CD14-positive monocyte (primary cell): ENCODE measurements around the gene TSPAN18. TPM values are rescaled to one million over a fixed set of nuclear protein-coding genes. Genes with fewer than 3 reads are reported as not detected.

Source experiments
- DNase-seq, 3 donors: peaks; one replicate each; pipeline ENCODE4 v3.0.0-alpha.2; 2011 to 2022
- H2AFZ ChIP-seq: 2 replicates; pipeline ENCODE4 v1.6.0; 2012; ENCODE audit warnings: mild to moderate bottlenecking, low read depth, low read length, inconsistent platforms; ENCODE audit not compliant: insufficient read depth, poor library complexity, severe bottlenecking
- H3K27ac ChIP-seq, 2 donors: 1 replicate in 1 of 2; 2 replicates in 1 of 2; pipeline ENCODE4 v1.5.1; 2012 to 2013; ENCODE audit warnings: low read length in 2 of 2, control low read depth in 1 of 2, inconsistent platforms in 1 of 2, low read depth in 1 of 2, mild to moderate bottlenecking in 1 of 2
- H3K27me3 ChIP-seq, 2 donors: one replicate each; pipeline versions ENCODE4 v1.6.0 to v1.6.1; 2011 to 2013; ENCODE audit warnings: low read length in 2 of 2; ENCODE audit not compliant: control insufficient read depth in 2 of 2, insufficient read depth in 2 of 2
- H3K36me3 ChIP-seq, 2 donors: replicated peaks in 1 of 2; 1 replicate in 1 of 2; 2 replicates in 1 of 2; pipeline versions ENCODE4 v1.5.1 to v1.6.1; 2012 to 2013; ENCODE audit warnings: low read length in 2 of 2, control low read depth in 1 of 2, inconsistent platforms in 1 of 2, mild to moderate bottlenecking in 1 of 2; ENCODE audit not compliant: insufficient read depth in 2 of 2, control insufficient read depth in 1 of 2
- H3K4me1 ChIP-seq, 2 donors: 1 replicate in 1 of 2; 2 replicates in 1 of 2; pipeline versions ENCODE4 v1.5.1 to v1.6.1; 2012 to 2013; ENCODE audit warnings: low read length in 2 of 2, control low read depth in 1 of 2, inconsistent platforms in 1 of 2, mild to moderate bottlenecking in 1 of 2, moderate library complexity in 1 of 2; ENCODE audit not compliant: insufficient read depth in 2 of 2, control insufficient read depth in 1 of 2
- H3K4me2 ChIP-seq: replicated peaks from 2 replicates; pipeline ENCODE3; 2012; ENCODE audit warnings: low read length, moderate library complexity, mild to moderate bottlenecking; ENCODE audit not compliant: poor library complexity, severe bottlenecking; ENCODE audit errors: extremely low read depth
- H3K4me3 ChIP-seq, 3 experiments: fragments of 200-600 bp in 1 of 3; sonication (generic) in 1 of 3; replicated peaks in 1 of 3; 1 replicate in 2 of 3; 2 replicates in 1 of 3; pipeline ENCODE4 v1.5.1; 2011 to 2013; ENCODE audit warnings: low read length in 3 of 3, mild to moderate bottlenecking in 3 of 3, control low read depth in 2 of 3, low read depth in 2 of 3, inconsistent platforms in 1 of 3, moderate library complexity in 1 of 3
- H3K79me2 ChIP-seq: 2 replicates; pipeline ENCODE4 v1.6.0; 2012; ENCODE audit warnings: mild to moderate bottlenecking, control low read depth, inconsistent platforms, low read length, moderate library complexity; ENCODE audit not compliant: insufficient read depth
- H3K9ac ChIP-seq: 2 replicates; pipeline ENCODE4 v1.6.0; 2017; ENCODE audit warnings: low read length, mild to moderate bottlenecking; ENCODE audit not compliant: insufficient read depth, poor library complexity, severe bottlenecking
- H3K9me3 ChIP-seq, 2 donors: replicated peaks in 1 of 2; 1 replicate in 1 of 2; 2 replicates in 1 of 2; pipeline versions ENCODE4 v1.5.1 to v1.6.1; 2012 to 2013; ENCODE audit warnings: low read length in 2 of 2, control low read depth in 1 of 2; ENCODE audit not compliant: control insufficient read depth in 1 of 2, insufficient read depth in 1 of 2
- H4K20me1 ChIP-seq: 2 replicates; pipeline ENCODE4 v1.6.0; 2012; ENCODE audit warnings: mild to moderate bottlenecking, low read length, control low read depth, moderate library complexity; ENCODE audit not compliant: insufficient read depth
- H3K27ac Mint-ChIP-seq, 7 donors: one replicate each; pipeline ENCODE4 v1.8.0; 2020; ENCODE audit warnings: mild to moderate bottlenecking in 7 of 7, mixed read lengths in 7 of 7, moderate library complexity in 6 of 7, inconsistent platforms in 2 of 7
- H3K27me3 Mint-ChIP-seq, 3 donors: one replicate each; pipeline ENCODE4 v1.8.0; 2021 to 2022; ENCODE audit warnings: low read depth in 3 of 3, mild to moderate bottlenecking in 3 of 3, mixed read lengths in 3 of 3, moderate library complexity in 3 of 3, inconsistent platforms in 1 of 3
- H3K36me3 Mint-ChIP-seq, 2 donors: one replicate each; pipeline ENCODE4 v1.8.0; 2020; ENCODE audit warnings: mixed read lengths in 2 of 2, inconsistent platforms in 1 of 2, mild to moderate bottlenecking in 1 of 2
- H3K4me1 Mint-ChIP-seq: one replicate; pipeline ENCODE4 v1.8.0; 2020; ENCODE audit warnings: mild to moderate bottlenecking, mixed read lengths
- H3K4me3 Mint-ChIP-seq, 2 donors: one replicate each; pipeline ENCODE4 v1.8.0; 2020; ENCODE audit warnings: mild to moderate bottlenecking in 2 of 2, mixed read lengths in 2 of 2, moderate library complexity in 1 of 2
- H3K9me3 Mint-ChIP-seq, 7 donors: one replicate each; pipeline ENCODE4 v1.8.0; 2020 to 2022; ENCODE audit warnings: mixed read lengths in 7 of 7, mild to moderate bottlenecking in 6 of 7, moderate library complexity in 6 of 7, inconsistent platforms in 2 of 7
- CTCF ChIP-seq: fragments of 200-600 bp; IDR thresholded peaks from one replicate; pipeline ENCODE4 v1.8.0; 2022; ENCODE audit warnings: antibody characterized with exemption, mild to moderate bottlenecking
- WGBS: methylation state at CpG from one replicate; pipeline ENCODE4 v1.1.5; 2013; ENCODE audit warnings: missing lambda C conversion rate; ENCODE audit not compliant: insufficient coverage; 5-methylcytosine and 5-hydroxymethylcytosine counted together
- intact Hi-C, 2 donors: fragments of 100-400 bp; cut with micrococcal nuclease; formaldehyde crosslinking; loops; one replicate each; pipeline versions ENCODE4 v1.15.0 to v1.15.1; 2023
- polyA plus RNA-seq, 3 donors: library from polyadenylated mRNA; depleted of rRNA in 1 of 3; unstranded in 2 of 3; stranded (reverse) in 1 of 3; fragments of 300-500 nt in 2 of 3; fragments of >200 nt in 1 of 3; fragmentation: Illumina TruSeq in 2 of 3; gene quantifications; 1 replicate in 2 of 3; 2 replicates in 1 of 3; pipeline ENCODE4 v1.2.3, GENCODE V29; 2012 to 2021

Gene TSPAN18
- polyA plus RNA-seq, 3 donors, result not detected

GRCh38 chr11:44781655-44782054, 54.9 kb downstream of the TSPAN18 start:
- Histone ChIP-seq H3K79me2 (no peaks in the 10 kb centered on the region), H3K36me3 (no peaks in the 10 kb centered on the region), H3K4me3 (no peak overlapping the region), H3K9me3 (peaks cover 0 to 7% of the 10 kb centered on the region in 2 donors), H2AFZ (no peak overlapping the region), H3K9ac (no peak overlapping the region), H3K4me2 (no peak overlapping the region), H3K27ac (no peak overlapping the region), H3K4me1 (no peaks in the 10 kb centered on the region), H4K20me1 (no peaks in the 10 kb centered on the region), H3K27me3 (no peaks in the 10 kb centered on the region)
- no peaks in the 10 kb centered on the region for H3K36me3 Mint-ChIP-seq
- no peak for TF ChIP-seq CTCF
- no peak overlapping the region for H3K4me3 Mint-ChIP-seq
- intact Hi-C loops, result no loop called here
- peaks cover 3 to 17% (median 10%) of the 10 kb centered on the region in 7 donors for H3K9me3 Mint-ChIP-seq
- H3K4me1 Mint-ChIP-seq, result peaks cover 5% of the 10 kb centered on the region
- peak overlapping the region in 1 of 7 donors; percentile 36 for H3K27ac Mint-ChIP-seq
- H3K27me3 Mint-ChIP-seq, result peaks cover 3 to 10% (median 9%) of the 10 kb centered on the region in 3 donors
- no peak for DNase-seq
- WGBS, result 100% methylated on average over 1 of the region's 2 CpGs

GRCh38 chr11:44782478-44782877, 55.7 kb downstream of the TSPAN18 start:
- no peaks in the 10 kb centered on the region for H3K36me3 Mint-ChIP-seq
- Histone ChIP-seq H2AFZ (no peak overlapping the region), H3K4me1 (no peaks in the 10 kb centered on the region), H3K9ac (no peak overlapping the region), H3K27ac (no peak overlapping the region), H4K20me1 (no peaks in the 10 kb centered on the region), H3K9me3 (peaks cover 0 to 7% of the 10 kb centered on the region in 2 donors), H3K4me3 (no peak overlapping the region), H3K4me2 (no peak overlapping the region), H3K79me2 (no peaks in the 10 kb centered on the region), H3K36me3 (no peaks in the 10 kb centered on the region), H3K27me3 (no peaks in the 10 kb centered on the region)
- H3K27me3 Mint-ChIP-seq, result peaks cover 3 to 10% (median 10%) of the 10 kb centered on the region in 3 donors
- no peak overlapping the region for H3K4me3 Mint-ChIP-seq
- H3K4me1 Mint-ChIP-seq, result peaks cover 5% of the 10 kb centered on the region
- H3K9me3 Mint-ChIP-seq, result peaks cover 3 to 17% (median 10%) of the 10 kb centered on the region in 7 donors
- no CpG with 5 or more reads among the region's 4 CpGs for WGBS
- no peak for DNase-seq
- TF ChIP-seq CTCF, result no peak
- no peak overlapping the region for H3K27ac Mint-ChIP-seq
- intact Hi-C loops, result no loop called here
